ENCODE measurements around the gene SDHAF2.
"Not testable (repeated sequence)": the region's sequence is repeated elsewhere in the genome, so short reads cannot be mapped to it uniquely, and the experiment has no call there.

The SDHAF2 gene

GRCh38 chr11:61429691-61430582 lies at the start of gene SDHAF2, which contains the start of gene CPSF7:
Gene SDHAF2, plus strand, starts transcription at chr11:61430124. Its CDS starts 23 bp downstream, at chr11:61430147.
Gene CPSF7, minus strand, starts transcription at chr11:61429975. Its CDS starts 740 bp downstream, at chr11:61429235.
- no CpG with 5 or more reads among the region's 82 CpGs for WGBS (ENCODE audit: insufficient coverage, insufficient read length)
- peak; percentile 85 for DNase-seq (ENCODE audit: low read depth, low spot score)
- Histone ChIP-seq H3K27ac (ENCODE audit: low read length) (no peak within 1 kb of the TSS), H3K4me3 (ENCODE audit: low read length) (peak within 1 kb of the TSS; percentile 83), H3K4me1 (ENCODE audit: control insufficient read depth, insufficient read depth, low read length) (no peaks in the 10 kb centered on the region), H3K36me3 (ENCODE audit: control insufficient read depth, insufficient read depth, low read length) (peaks cover 4% of the 10 kb centered on the region; the same call in 1 of the 2 replicates), H3K9me3 (ENCODE audit: control insufficient read depth, insufficient read depth, low read length) (no peaks in the 10 kb centered on the region), H3K27me3 (ENCODE audit: control insufficient read depth, insufficient read depth, low read length) (no peaks in the 10 kb centered on the region)

DNA sequence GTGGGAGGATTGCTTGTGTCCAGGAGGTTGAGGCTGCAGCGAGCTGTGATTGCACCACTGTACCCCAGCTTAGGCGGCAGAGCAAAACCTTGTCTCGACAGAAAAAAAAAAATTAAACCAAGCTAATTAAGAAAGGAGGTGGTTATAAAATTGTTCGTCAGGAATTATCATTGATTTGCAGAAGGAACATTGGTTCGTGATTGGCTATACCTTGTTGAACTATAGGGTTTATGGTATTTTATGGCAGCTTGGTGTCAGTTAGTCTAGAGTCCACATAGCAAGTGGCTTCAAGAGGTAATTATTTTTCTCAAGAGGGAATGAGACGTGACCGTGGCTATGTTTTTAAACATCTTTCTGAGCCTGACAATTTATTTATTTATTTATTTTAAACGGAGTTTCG lies 49.0 kb upstream of the SDHAF2 start:
- no peak for DNase-seq (ENCODE audit: low read depth, low spot score)
- no peaks in the 10 kb centered on the region for H3K27me3 ChIP-seq (ENCODE audit: control insufficient read depth, insufficient read depth, low read length)
- H3K4me1 ChIP-seq (ENCODE audit: control insufficient read depth, insufficient read depth, low read length): no peaks in the 10 kb centered on the region
- no peaks in the 10 kb centered on the region; the same call in 1 of the 2 replicates for H3K36me3 ChIP-seq (ENCODE audit: control insufficient read depth, insufficient read depth, low read length)
- H3K4me3 ChIP-seq (ENCODE audit: low read length): no peak overlapping the region
- no peak overlapping the region for H3K27ac ChIP-seq (ENCODE audit: low read length)
- WGBS (ENCODE audit: insufficient coverage, insufficient read length): 100% methylated on average over 2 of the region's 9 CpGs
- no peaks in the 10 kb centered on the region for H3K9me3 ChIP-seq (ENCODE audit: control insufficient read depth, insufficient read depth, low read length)

DNA sequence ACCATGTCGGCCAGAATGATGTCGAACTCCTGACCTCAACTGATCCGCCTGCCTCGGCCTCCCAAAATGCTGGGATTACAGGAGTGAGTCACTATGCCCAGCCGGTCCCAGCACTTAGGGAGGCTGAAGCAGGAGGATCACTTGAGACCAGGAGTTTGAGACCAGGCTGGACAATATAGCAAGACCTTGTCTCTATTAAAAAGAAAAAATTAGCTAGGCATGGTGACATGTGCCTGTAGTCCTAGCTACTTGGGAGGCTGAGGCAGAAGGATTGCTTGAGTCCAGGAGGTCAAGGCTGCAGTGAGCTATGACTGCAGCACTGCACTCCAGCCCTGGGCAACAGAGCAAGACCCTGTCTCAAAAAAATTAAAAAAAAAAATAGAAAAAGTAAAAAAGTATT lies 46.1 kb upstream of the SDHAF2 start:
- H3K4me1 ChIP-seq (ENCODE audit: control insufficient read depth, insufficient read depth, low read length); DNase-seq (ENCODE audit: low read depth, low spot score); H3K27me3 ChIP-seq (ENCODE audit: control insufficient read depth, insufficient read depth, low read length); H3K36me3 ChIP-seq (ENCODE audit: control insufficient read depth, insufficient read depth, low read length); H3K9me3 ChIP-seq (ENCODE audit: control insufficient read depth, insufficient read depth, low read length); H3K27ac ChIP-seq (ENCODE audit: low read length); H3K4me3 ChIP-seq (ENCODE audit: low read length): not testable (repeated sequence)
- WGBS (ENCODE audit: insufficient coverage, insufficient read length): no CpG with 5 or more reads among the region's 5 CpGs

GRCh38 chr11:61384271-61385242 lies 45.4 kb upstream of the SDHAF2 start:
- no CpG with 5 or more reads among the region's 15 CpGs for WGBS (ENCODE audit: insufficient coverage, insufficient read length)
- no peaks in the 10 kb centered on the region for H3K4me1 ChIP-seq (ENCODE audit: control insufficient read depth, insufficient read depth, low read length)
- H3K27me3 ChIP-seq (ENCODE audit: control insufficient read depth, insufficient read depth, low read length): no peaks in the 10 kb centered on the region
- H3K9me3 ChIP-seq (ENCODE audit: control insufficient read depth, insufficient read depth, low read length): no peaks in the 10 kb centered on the region
- no peak for DNase-seq (ENCODE audit: low read depth, low spot score)
- H3K27ac ChIP-seq (ENCODE audit: low read length): no peak overlapping the region
- no peak overlapping the region for H3K4me3 ChIP-seq (ENCODE audit: low read length)
- no peaks in the 10 kb centered on the region for H3K36me3 ChIP-seq (ENCODE audit: control insufficient read depth, insufficient read depth, low read length)

DNA sequence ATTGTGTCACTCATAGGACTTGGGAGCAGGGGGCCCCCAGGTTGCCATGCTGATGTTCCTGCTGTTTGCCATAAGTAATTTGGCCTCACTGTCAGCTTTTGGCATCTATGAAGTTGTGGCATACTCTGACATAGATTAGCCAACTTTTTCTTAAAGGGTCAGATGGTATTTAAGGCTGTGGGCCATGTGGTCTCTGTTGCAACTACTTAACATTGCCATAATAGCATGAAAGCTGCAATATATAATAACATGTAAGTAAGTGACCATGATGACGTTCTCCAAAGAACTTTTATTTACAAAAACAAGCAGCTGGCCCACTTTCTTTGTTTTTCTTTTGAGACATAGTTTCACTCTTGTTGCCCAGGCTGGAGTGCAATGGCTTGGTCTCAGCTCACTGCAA lies 39.8 kb upstream of the SDHAF2 start:
- H3K9me3 ChIP-seq (ENCODE audit: control insufficient read depth, insufficient read depth, low read length): no peaks in the 10 kb centered on the region
- 0 out of 2 replicates have a peak, but pooled peaks cover 2% of the 10 kb centered on the region for H3K4me1 ChIP-seq (ENCODE audit: control insufficient read depth, insufficient read depth, low read length)
- no peak overlapping the region for H3K4me3 ChIP-seq (ENCODE audit: low read length)
- no peak overlapping the region for H3K27ac ChIP-seq (ENCODE audit: low read length)
- no peaks in the 10 kb centered on the region for H3K36me3 ChIP-seq (ENCODE audit: control insufficient read depth, insufficient read depth, low read length)
- WGBS (ENCODE audit: insufficient coverage, insufficient read length): no CpG with 5 or more reads among the region's 1 CpG
- H3K27me3 ChIP-seq (ENCODE audit: control insufficient read depth, insufficient read depth, low read length): no peaks in the 10 kb centered on the region
- no peak for DNase-seq (ENCODE audit: low read depth, low spot score)

DNA sequence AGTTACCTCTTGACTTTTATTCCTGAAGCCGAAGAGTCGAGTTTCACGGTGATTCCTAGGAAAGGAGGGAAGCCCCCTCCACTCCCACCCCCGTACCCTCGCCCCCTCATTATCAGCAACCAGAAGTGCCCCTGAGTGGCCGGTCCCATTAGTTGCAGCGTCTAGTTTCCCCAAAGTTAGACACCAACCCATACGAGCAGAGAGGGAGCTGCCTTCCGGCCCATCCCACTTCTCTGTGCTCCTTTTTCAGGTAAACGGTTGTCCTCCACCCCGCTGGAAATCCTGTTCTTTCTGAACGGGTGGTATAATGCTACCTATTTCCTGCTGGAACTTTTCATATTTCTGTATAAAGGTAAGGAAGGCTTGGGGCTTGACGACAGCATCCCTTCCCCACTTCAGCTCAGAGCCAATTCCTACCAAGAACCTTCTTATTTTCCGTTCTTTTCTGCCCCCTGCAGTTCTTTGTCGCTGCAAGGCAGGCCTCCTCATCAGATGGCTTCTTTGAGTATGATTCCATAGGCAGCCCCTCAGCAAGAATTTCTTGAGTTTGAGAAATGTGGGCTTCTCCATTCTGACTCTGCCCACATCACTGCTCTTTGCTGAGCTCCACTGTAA lies 36.8 kb upstream of the SDHAF2 start:
- no CpG with 5 or more reads among the region's 15 CpGs for WGBS (ENCODE audit: insufficient coverage, insufficient read length)
- Histone ChIP-seq H3K27me3 (ENCODE audit: control insufficient read depth, insufficient read depth, low read length) (no peaks in the 10 kb centered on the region), H3K36me3 (ENCODE audit: control insufficient read depth, insufficient read depth, low read length) (0 out of 2 replicates have a peak, but pooled peaks cover 2% of the 10 kb centered on the region), H3K4me3 (ENCODE audit: low read length) (peak overlapping the region; percentile 76; the same call in 1 of the 2 replicates), H3K27ac (ENCODE audit: low read length) (no peak overlapping the region), H3K9me3 (ENCODE audit: control insufficient read depth, insufficient read depth, low read length) (no peaks in the 10 kb centered on the region), H3K4me1 (ENCODE audit: control insufficient read depth, insufficient read depth, low read length) (0 out of 2 replicates have a peak, but pooled peaks cover 2% of the 10 kb centered on the region)
- DNase-seq (ENCODE audit: low read depth, low spot score): no peak

DNA sequence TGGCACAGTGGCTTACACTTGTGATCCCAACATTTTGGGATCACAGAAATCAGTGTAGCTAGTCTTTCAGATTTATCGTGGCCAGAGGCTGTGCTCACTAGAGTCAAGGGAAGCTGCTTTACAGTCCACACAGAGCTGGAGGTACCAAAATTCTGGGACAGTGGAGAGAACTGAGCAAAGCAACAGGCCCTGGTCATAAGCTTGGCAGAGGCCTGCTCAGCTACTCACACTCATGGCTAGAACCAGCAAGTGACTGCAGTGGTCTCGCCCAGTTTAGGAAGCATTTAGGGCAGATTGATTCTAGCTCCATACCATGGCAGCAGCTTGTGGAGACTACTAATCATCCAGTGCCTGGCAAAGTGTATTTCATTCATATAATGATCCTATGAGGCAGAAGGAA lies 28.8 kb upstream of the SDHAF2 start:
- Histone ChIP-seq H3K27ac (ENCODE audit: low read length) (no peak overlapping the region), H3K36me3 (ENCODE audit: control insufficient read depth, insufficient read depth, low read length) (peaks cover 21% of the 10 kb centered on the region), H3K4me3 (ENCODE audit: low read length) (no peak overlapping the region), H3K4me1 (ENCODE audit: control insufficient read depth, insufficient read depth, low read length) (no peaks in the 10 kb centered on the region), H3K27me3 (ENCODE audit: control insufficient read depth, insufficient read depth, low read length) (no peaks in the 10 kb centered on the region), H3K9me3 (ENCODE audit: control insufficient read depth, insufficient read depth, low read length) (no peaks in the 10 kb centered on the region)
- DNase-seq (ENCODE audit: low read depth, low spot score): no peak
- no CpG with 5 or more reads among the region's 2 CpGs for WGBS (ENCODE audit: insufficient coverage, insufficient read length)

- Histone ChIP-seq H3K4me1 (ENCODE audit: control insufficient read depth, insufficient read depth, low read length) (no peaks in the 10 kb centered on the region), H3K27ac (ENCODE audit: low read length) (no peak overlapping the region), H3K27me3 (ENCODE audit: control insufficient read depth, insufficient read depth, low read length) (no peaks in the 10 kb centered on the region), H3K9me3 (ENCODE audit: control insufficient read depth, insufficient read depth, low read length) (no peaks in the 10 kb centered on the region), H3K4me3 (ENCODE audit: low read length) (no peak overlapping the region), H3K36me3 (ENCODE audit: control insufficient read depth, insufficient read depth, low read length) (peaks cover 21% of the 10 kb centered on the region)
- no CpG with 5 or more reads among the region's 2 CpGs for WGBS (ENCODE audit: insufficient coverage, insufficient read length)
- no peak for DNase-seq (ENCODE audit: low read depth, low spot score)
Observed at GRCh38 chr11:61401573-61401972, 28.4 kb upstream of the SDHAF2 start.

GRCh38 chr11:61403658-61404057 lies 26.3 kb upstream of the SDHAF2 start:
- H3K36me3 ChIP-seq (ENCODE audit: control insufficient read depth, insufficient read depth, low read length): peaks cover 24% of the 10 kb centered on the region
- H3K27ac ChIP-seq (ENCODE audit: low read length): no peak overlapping the region
- no peaks in the 10 kb centered on the region for H3K4me1 ChIP-seq (ENCODE audit: control insufficient read depth, insufficient read depth, low read length)
- DNase-seq (ENCODE audit: low read depth, low spot score): no peak
- H3K27me3 ChIP-seq (ENCODE audit: control insufficient read depth, insufficient read depth, low read length): no peaks in the 10 kb centered on the region
- no CpG with 5 or more reads among the region's 1 CpG for WGBS (ENCODE audit: insufficient coverage, insufficient read length)
- H3K9me3 ChIP-seq (ENCODE audit: control insufficient read depth, insufficient read depth, low read length): no peaks in the 10 kb centered on the region
- no peak overlapping the region for H3K4me3 ChIP-seq (ENCODE audit: low read length)

- no peaks in the 10 kb centered on the region for H3K9me3 ChIP-seq (ENCODE audit: control insufficient read depth, insufficient read depth, low read length)
- DNase-seq (ENCODE audit: low read depth, low spot score): no peak
- peaks cover 26% of the 10 kb centered on the region for H3K36me3 ChIP-seq (ENCODE audit: control insufficient read depth, insufficient read depth, low read length)
- no peaks in the 10 kb centered on the region for H3K4me1 ChIP-seq (ENCODE audit: control insufficient read depth, insufficient read depth, low read length)
- H3K4me3 ChIP-seq (ENCODE audit: low read length): no peak overlapping the region
- WGBS (ENCODE audit: insufficient coverage, insufficient read length): no CpG with 5 or more reads among the region's 5 CpGs
- no peak overlapping the region for H3K27ac ChIP-seq (ENCODE audit: low read length)
- H3K27me3 ChIP-seq (ENCODE audit: control insufficient read depth, insufficient read depth, low read length): no peaks in the 10 kb centered on the region
Observed at GRCh38 chr11:61404103-61404502, 25.8 kb upstream of the SDHAF2 start.
